Stimulated activated CD8-positive, alpha-beta memory T cell treated with anti-CD3 and anti-CD28 coated beads, Interleukin-15, amount 100 ng/mL, for 4 hours (primary cell): ENCODE measurements around the gene CADM1.

Source experiments
- DNase-seq, 2 donors: peaks; one replicate each; pipeline ENCODE4 v3.0.0-alpha.2; 2020; ENCODE audit warnings: low read depth in 2 of 2

The CADM1 gene

GRCh38 chr11:115153135-115153534, 351.1 kb downstream of the CADM1 start:
- DNase-seq = no peak

GRCh38 chr11:115151010-115151409, 353.2 kb downstream of the CADM1 start:
- DNase-seq = no peak

GRCh38 chr11:115148691-115149090, 355.5 kb downstream of the CADM1 start:
- DNase-seq = no peak

- DNase-seq = no peak
Measured at GRCh38 chr11:115148101-115148500, 356.1 kb downstream of the CADM1 start.

- DNase-seq = no peak
Measured at GRCh38 chr11:115147243-115147807, 356.9 kb downstream of the CADM1 start.

GRCh38 chr11:115146425-115146824, 357.8 kb downstream of the CADM1 start:
- DNase-seq = no peak

- no peak for DNase-seq
Measured at GRCh38 chr11:115145324-115145723, 358.9 kb downstream of the CADM1 start.

GRCh38 chr11:115144914-115145313, 359.3 kb downstream of the CADM1 start:
- no peak for DNase-seq

- no peak for DNase-seq
Measured at GRCh38 chr11:115144014-115144413, 360.2 kb downstream of the CADM1 start.

- DNase-seq = no peak
Measured at GRCh38 chr11:115141231-115142114, 362.7 kb downstream of the CADM1 start.

- no peak for DNase-seq
Measured at GRCh38 chr11:115135936-115136335, 368.3 kb downstream of the CADM1 start.

GRCh38 chr11:115134926-115135325, 369.3 kb downstream of the CADM1 start:
- no peak for DNase-seq

GRCh38 chr11:115133475-115134209, 370.6 kb downstream of the CADM1 start:
- no peak for DNase-seq

GRCh38 chr11:115132436-115133228, 371.6 kb downstream of the CADM1 start:
- no peak for DNase-seq

- no peak for DNase-seq
Measured at GRCh38 chr11:115129473-115130289, 374.5 kb downstream of the CADM1 start.

- no peak for DNase-seq
Measured at GRCh38 chr11:115128226-115128625, 376.0 kb downstream of the CADM1 start.

GRCh38 chr11:115127790-115128189, 376.4 kb downstream of the CADM1 start:
- no peak for DNase-seq

GRCh38 chr11:115126515-115127208, 377.6 kb downstream of the CADM1 start:
- DNase-seq = no peak

GRCh38 chr11:115126092-115126491, 378.1 kb downstream of the CADM1 start:
- DNase-seq = no peak

GRCh38 chr11:115124786-115125185, 379.4 kb downstream of the CADM1 start:
- DNase-seq = no peak
